Naive thymus-derived CD4-positive, alpha-beta T cell (primary cell): Measurements from ENCODE around the gene NAGK. TPM values are rescaled to one million over a fixed set of nuclear protein-coding genes. Genes with fewer than 3 reads are reported as not detected.
"Not testable (repeated sequence)": the region's sequence is repeated elsewhere in the genome, so short reads cannot be mapped to it uniquely, and the experiment has no call there.

ENCODE experiments used
- ATAC-seq: fragments of 150-1000 bp; cut with Tn5 transposase; 2 replicates; pipeline ENCODE4 v1.10.0; 2021; ENCODE audit warnings: mild to moderate bottlenecking, moderate library complexity
- CTCF ChIA-PET: fragments of 350-600 bp; sonication (Branson Sonifier 250); formaldehyde crosslinking; loops from one replicate; lab custom pipeline; 2021; ENCODE audit warnings: antibody characterized with exemption; lab: Charles Lee
- POLR2A ChIA-PET: fragments of 350-600 bp; sonication (Branson Sonifier 250); formaldehyde crosslinking; loops from one replicate; lab custom pipeline; 2021; ENCODE audit warnings: antibody characterized with exemption, inconsistent platforms; lab: Charles Lee
- DNase-seq, 9 donors: peaks; one replicate each; pipeline versions ENCODE4 v3.0.0 to v3.0.0-alpha.2; 2020 to 2022; ENCODE audit warnings: mixed read lengths in 1 of 9
- H3K27ac ChIP-seq: one replicate; pipeline ENCODE4 v1.7.0; 2013; ENCODE audit warnings: mild to moderate bottlenecking, low read depth, low read length, moderate library complexity
- H3K27me3 ChIP-seq, 2 donors: one replicate each; pipeline ENCODE4 v1.7.0; 2013; ENCODE audit warnings: low read length in 2 of 2, mild to moderate bottlenecking in 2 of 2, moderate library complexity in 2 of 2; ENCODE audit not compliant: control insufficient read depth in 2 of 2, insufficient read depth in 2 of 2
- H3K36me3 ChIP-seq, 3 experiments: 1 replicate in 2 of 3; 2 replicates in 1 of 3; pipeline ENCODE4 v1.7.0; 2013; ENCODE audit warnings: low read length in 3 of 3, mild to moderate bottlenecking in 3 of 3, moderate library complexity in 1 of 3; ENCODE audit not compliant: insufficient read depth in 3 of 3, control insufficient read depth in 2 of 3
- H3K4me1 ChIP-seq, 2 donors: one replicate each; pipeline ENCODE4 v1.7.0; 2013; ENCODE audit warnings: low read length in 2 of 2, mild to moderate bottlenecking in 2 of 2, moderate library complexity in 1 of 2; ENCODE audit not compliant: control insufficient read depth in 2 of 2, insufficient read depth in 2 of 2
- H3K4me3 ChIP-seq: 2 replicates; pipeline ENCODE4 v1.7.0; 2013; ENCODE audit warnings: mild to moderate bottlenecking, low read length
- H3K9me3 ChIP-seq, 3 experiments: 1 replicate in 2 of 3; 2 replicates in 1 of 3; pipeline ENCODE4 v1.7.0; 2013; ENCODE audit warnings: low read length in 3 of 3; ENCODE audit not compliant: control insufficient read depth in 2 of 3
- H3K27ac Mint-ChIP-seq, 9 donors: one replicate each; pipeline ENCODE4 v1.8.0; 2020 to 2022; ENCODE audit warnings: mixed read lengths in 9 of 9, mild to moderate bottlenecking in 8 of 9, moderate library complexity in 5 of 9, inconsistent platforms in 2 of 9
- H3K27me3 Mint-ChIP-seq, 5 donors: one replicate each; pipeline ENCODE4 v1.8.0; 2021 to 2022; ENCODE audit warnings: mixed read lengths in 5 of 5, mild to moderate bottlenecking in 1 of 5
- H3K36me3 Mint-ChIP-seq, 5 donors: one replicate each; pipeline ENCODE4 v1.8.0; 2020 to 2022; ENCODE audit warnings: mixed read lengths in 5 of 5, mild to moderate bottlenecking in 3 of 5, inconsistent platforms in 1 of 5
- H3K4me1 Mint-ChIP-seq, 7 donors: one replicate each; pipeline ENCODE4 v1.8.0; 2020 to 2022; ENCODE audit warnings: mixed read lengths in 7 of 7, mild to moderate bottlenecking in 3 of 7, inconsistent platforms in 1 of 7
- H3K4me3 Mint-ChIP-seq, 10 donors: one replicate each; pipeline ENCODE4 v1.8.0; 2020 to 2022; ENCODE audit warnings: mild to moderate bottlenecking in 10 of 10, mixed read lengths in 10 of 10, moderate library complexity in 6 of 10, inconsistent platforms in 2 of 10
- H3K9me3 Mint-ChIP-seq, 11 donors: one replicate each; pipeline ENCODE4 v1.8.0; 2020 to 2022; ENCODE audit warnings: mixed read lengths in 11 of 11, mild to moderate bottlenecking in 4 of 11, inconsistent platforms in 1 of 11, moderate library complexity in 1 of 11
- intact Hi-C, 2 donors: fragments of 100-400 bp; cut with micrococcal nuclease; formaldehyde crosslinking; loops; one replicate each; pipeline ENCODE4 v1.15.1; 2023
- polyA plus RNA-seq, 2 donors: library from polyadenylated mRNA; unstranded; fragments of 300-500 nt; fragmentation: Illumina TruSeq; gene quantifications; one replicate each; pipeline ENCODE4 v1.2.3, GENCODE V29; 2021
- total RNA-seq, 6 experiments: library from RNA in 5 of 6; stranded (reverse) in 5 of 6; gene quantifications; 1 replicate in 5 of 6; 2 replicates in 1 of 6; pipeline ENCODE4 v1.2.3 and lab custom pipeline; 2021 to 2026

Gene NAGK
- total and polyA plus RNA-seq, 7 experiments from 2014 or later, result 44.8 to 169 (median 120) TPM

DNA sequence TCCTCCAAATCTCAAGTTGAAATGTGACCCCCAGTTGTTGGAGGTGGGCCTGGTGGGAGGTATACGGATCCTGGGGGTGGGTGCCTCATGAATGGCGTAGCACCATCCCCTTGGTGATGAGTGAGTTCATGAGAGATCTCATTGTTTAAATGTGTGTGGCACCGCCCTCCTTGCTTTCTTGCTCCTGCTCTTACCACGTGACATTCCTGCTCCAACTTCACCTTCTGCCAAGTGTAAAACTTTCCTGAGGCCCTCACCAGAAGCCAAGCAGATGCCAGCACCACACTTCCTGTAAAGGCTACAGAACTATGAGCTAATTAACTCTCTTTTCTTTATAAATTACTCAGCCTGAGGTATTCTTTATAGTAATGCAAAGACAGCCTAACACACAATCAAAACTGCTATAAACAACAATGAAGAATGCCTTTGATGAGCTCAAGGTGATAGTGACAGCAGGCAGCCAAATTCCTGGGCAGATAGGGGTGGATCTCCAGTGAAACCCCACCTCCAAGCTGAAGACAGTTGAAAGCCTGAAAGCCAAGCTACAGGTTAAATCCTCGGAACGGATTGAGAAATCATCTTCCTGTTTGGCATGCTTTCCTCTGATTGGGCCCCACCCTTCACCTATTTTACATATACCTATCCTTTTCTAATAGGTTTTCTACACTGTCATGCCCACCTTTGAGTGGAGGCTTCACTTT is 34.7 kb downstream of the NAGK start:
- intact Hi-C loops, result no loop called here
- Mint-ChIP-seq H3K27me3 (peaks cover 0 to 9% (median 0%) of the 10 kb centered on the region in 5 donors), H3K4me3 (no peak overlapping the region), H3K36me3 (peaks cover 0 to 5% (median 0%) of the 10 kb centered on the region in 5 donors), H3K9me3 (peaks cover 0 to 2% (median 0%) of the 10 kb centered on the region in 11 donors), H3K27ac (peak overlapping the region in 1 of 9 donors; percentile 36), H3K4me1 (peaks cover 0 to 7% (median 0%) of the 10 kb centered on the region in 7 donors)
- Histone ChIP-seq H3K27me3 (no peaks in the 10 kb centered on the region), H3K36me3 (no peaks in the 10 kb centered on the region), H3K9me3 (no peaks in the 10 kb centered on the region), H3K4me3 (no peak overlapping the region), H3K4me1 (no peaks in the 10 kb centered on the region), H3K27ac (no peak overlapping the region)
- no peak for DNase-seq
- ChIA-PET CTCF (no interaction called here), POLR2A (no interaction called here)
- no peak for ATAC-seq

DNA sequence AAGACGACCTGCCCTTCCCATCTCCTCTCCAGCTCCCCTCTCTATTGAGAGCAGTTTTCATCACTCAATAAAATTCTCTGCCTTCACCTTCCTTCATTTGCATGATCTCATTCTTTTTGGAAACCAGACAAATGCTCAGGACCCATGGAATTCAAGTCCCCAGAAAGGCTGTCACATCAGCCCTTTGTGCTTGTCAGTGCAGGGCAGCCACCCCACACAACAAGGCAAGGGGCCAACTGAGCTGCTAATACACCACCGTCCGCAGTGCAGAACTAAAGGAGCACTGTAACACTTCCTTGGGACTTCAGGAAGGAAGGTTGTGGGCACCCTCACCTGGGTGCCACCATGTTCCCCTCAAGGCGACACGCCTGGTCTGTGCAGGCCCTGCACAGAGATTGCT is 35.4 kb downstream of the NAGK start:
- Mint-ChIP-seq H3K4me1 (peaks cover 0 to 7% (median 0%) of the 10 kb centered on the region in 7 donors), H3K27me3 (peaks cover 0 to 9% (median 0%) of the 10 kb centered on the region in 5 donors), H3K9me3 (peaks cover 0 to 2% (median 0%) of the 10 kb centered on the region in 11 donors), H3K4me3 (no peak overlapping the region), H3K36me3 (peaks cover 0 to 8% (median under 1%) of the 10 kb centered on the region in 5 donors), H3K27ac (peak overlapping the region in 1 of 9 donors; percentile 36)
- POLR2A ChIA-PET, result no interaction called here
- CTCF ChIA-PET, result no interaction called here
- DNase-seq, result no peak
- no peaks in the 10 kb centered on the region for H3K36me3 ChIP-seq
- H3K27ac ChIP-seq, result no peak overlapping the region
- intact Hi-C loops, result no loop called here
- H3K4me3 ChIP-seq, result no peak overlapping the region
- ATAC-seq, result no peak
- H3K9me3 ChIP-seq, result no peaks in the 10 kb centered on the region
- no peaks in the 10 kb centered on the region for H3K27me3 ChIP-seq
- no peaks in the 10 kb centered on the region for H3K4me1 ChIP-seq

DNA sequence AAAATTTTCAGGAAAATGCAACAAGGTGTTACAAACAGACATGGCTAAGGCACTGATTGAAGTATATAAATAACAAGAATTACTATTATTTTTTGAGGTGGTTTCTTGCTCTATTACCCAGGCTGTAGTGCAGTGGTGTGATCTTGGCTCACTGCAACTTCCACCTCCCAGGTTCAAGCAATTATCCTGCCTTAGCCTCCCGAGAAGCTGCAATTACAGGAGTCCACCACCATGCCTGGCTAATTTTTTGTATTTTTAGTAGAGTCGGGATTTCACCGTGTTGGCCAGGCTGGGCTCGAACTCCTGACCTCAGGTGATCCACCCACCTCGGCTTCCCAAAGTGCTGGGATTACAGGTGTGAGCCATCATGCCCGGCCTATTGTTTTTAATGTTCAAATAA is 38.0 kb downstream of the NAGK start:
- H3K9me3 Mint-ChIP-seq, H3K4me3 Mint-ChIP-seq: not testable (repeated sequence)

DNA sequence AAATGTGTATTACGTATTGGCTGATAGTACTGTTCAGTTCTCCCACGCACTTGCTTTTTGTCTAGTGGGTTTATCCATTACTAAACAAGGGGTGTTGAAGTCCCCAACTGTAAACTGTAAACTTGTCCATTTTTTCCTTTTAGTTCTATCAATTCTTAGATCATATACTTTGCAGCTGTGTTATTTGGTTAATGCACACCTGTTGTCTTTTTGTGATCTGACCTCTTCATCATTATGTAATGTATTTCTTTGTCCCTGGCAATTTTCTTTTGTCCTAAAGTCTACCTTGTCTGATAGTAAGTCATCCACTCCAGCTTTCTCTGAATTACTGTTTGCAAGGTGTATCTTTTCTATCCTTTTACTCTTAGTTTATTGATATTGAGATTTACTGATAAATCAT is 39.6 kb downstream of the NAGK start:
- Histone ChIP-seq H3K4me1 (no peaks in the 10 kb centered on the region), H3K27ac (no peak overlapping the region), H3K4me3 (no peak overlapping the region), H3K9me3 (no peaks in the 10 kb centered on the region), H3K36me3 (peaks cover 0 to 3% (median 0%) of the 10 kb centered on the region in 3 experiments), H3K27me3 (no peaks in the 10 kb centered on the region)
- Mint-ChIP-seq H3K4me3 (no peak overlapping the region), H3K9me3 (peaks cover 0 to 2% (median 0%) of the 10 kb centered on the region in 11 donors), H3K27ac (peak overlapping the region in 6 of 9 donors; percentile 0 to 59 (median 20)), H3K4me1 (peaks cover 0 to 2% (median 0%) of the 10 kb centered on the region in 7 donors), H3K27me3 (no peaks in the 10 kb centered on the region), H3K36me3 (peaks cover 8 to 26% (median 9%) of the 10 kb centered on the region in 5 donors)
- intact Hi-C loops, result no loop called here
- CTCF ChIA-PET, result no interaction called here
- no peak for DNase-seq
- ATAC-seq, result no peak
- POLR2A ChIA-PET, result no interaction called here

More for the DNA sequence above, 38.0 kb downstream of the NAGK start:
- H3K36me3 Mint-ChIP-seq, result peaks cover 5 to 16% (median 8%) of the 10 kb centered on the region in 5 donors
- H3K27ac ChIP-seq, POLR2A ChIA-PET, CTCF ChIA-PET, H3K9me3 ChIP-seq, H3K36me3 ChIP-seq, H3K27ac Mint-ChIP-seq, intact Hi-C loops, H3K27me3 Mint-ChIP-seq, ATAC-seq, H3K4me1 Mint-ChIP-seq, H3K4me3 ChIP-seq, H3K4me1 ChIP-seq, DNase-seq, H3K27me3 ChIP-seq: not testable (repeated sequence)

DNA sequence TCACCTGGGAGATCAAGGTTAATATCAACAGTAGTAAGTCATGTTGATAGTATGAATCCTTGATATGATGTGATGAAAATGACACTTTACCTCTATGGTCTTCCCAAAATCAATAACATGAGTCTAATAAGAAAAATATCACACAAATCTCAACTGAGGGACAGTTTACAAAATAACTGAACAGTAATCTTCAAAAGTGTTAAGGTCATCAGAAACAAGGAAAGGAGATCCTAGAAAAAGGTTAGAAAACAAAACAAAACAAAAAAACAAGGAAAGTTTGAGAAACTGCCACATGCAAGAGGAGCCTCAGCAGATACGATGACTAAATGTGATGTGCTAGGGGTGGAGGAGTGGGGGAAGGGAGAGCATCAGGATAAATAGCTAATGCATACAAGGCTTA is 45.4 kb downstream of the NAGK start:
- H3K4me1 Mint-ChIP-seq, result peaks cover 0 to 2% (median 0%) of the 10 kb centered on the region in 7 donors

DNA sequence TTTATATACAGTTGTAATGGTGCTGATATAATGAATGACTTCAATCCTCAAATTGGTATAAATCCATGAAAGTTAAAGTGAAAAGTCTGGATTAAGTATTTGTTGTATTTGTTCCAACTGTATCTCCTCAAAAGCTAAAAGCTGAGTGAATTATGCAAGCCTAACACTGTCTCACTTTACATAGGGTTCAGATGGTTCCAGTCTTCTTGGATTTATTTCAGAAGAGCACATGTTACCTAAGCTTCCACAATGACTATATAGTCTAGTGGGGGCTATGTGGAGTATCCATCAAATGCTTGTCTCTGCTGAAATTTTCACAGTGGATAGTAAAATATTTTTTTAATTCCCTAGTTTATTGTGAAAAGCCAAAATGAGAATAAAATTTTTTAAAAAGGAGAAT is 48.6 kb downstream of the NAGK start:
- H3K27ac ChIP-seq, result no peak overlapping the region
- Mint-ChIP-seq H3K27me3 (no peaks in the 10 kb centered on the region), H3K9me3 (no peaks in the 10 kb centered on the region), H3K27ac (no peak overlapping the region), H3K4me3 (no peak overlapping the region), H3K4me1 (peaks cover 0 to 5% (median 0%) of the 10 kb centered on the region in 7 donors), H3K36me3 (peaks cover 9 to 45% (median 22%) of the 10 kb centered on the region in 5 donors)
- H3K36me3 ChIP-seq, result peaks cover 0 to 21% (median 0%) of the 10 kb centered on the region in 3 experiments
- intact Hi-C loops, result no loop called here
- no peaks in the 10 kb centered on the region for H3K4me1 ChIP-seq
- no peak overlapping the region for H3K4me3 ChIP-seq
- POLR2A ChIA-PET, result interaction anchor here (0.7 kb wide), 1 partner anchor 13 kb away, joined by 4 read pairs; the partner anchor contains the start of gene MCEE
- ATAC-seq (no peak), DNase-seq (no peak)
- H3K27me3 ChIP-seq, result no peaks in the 10 kb centered on the region
- no peaks in the 10 kb centered on the region for H3K9me3 ChIP-seq
- CTCF ChIA-PET, result interaction anchor here (1.1 kb wide), 1 partner anchor 17 kb away, joined by 3 read pairs; no protein-coding TSS in a partner anchor

More for the DNA sequence above, 45.4 kb downstream of the NAGK start:
- ChIA-PET CTCF (no interaction called here), POLR2A (no interaction called here)
- H3K27ac Mint-ChIP-seq, result no peak overlapping the region
- ATAC-seq (no peak), DNase-seq (no peak)
- peaks cover 14 to 47% (median 18%) of the 10 kb centered on the region in 5 donors for H3K36me3 Mint-ChIP-seq
- peaks cover 0 to 13% (median 3%) of the 10 kb centered on the region in 3 experiments for H3K36me3 ChIP-seq
- H3K4me3 ChIP-seq, result no peak overlapping the region
- H3K27ac ChIP-seq, result no peak overlapping the region
- H3K4me3 Mint-ChIP-seq, result no peak overlapping the region
- H3K4me1 ChIP-seq, result no peaks in the 10 kb centered on the region
- no peaks in the 10 kb centered on the region for H3K9me3 Mint-ChIP-seq
- H3K27me3 Mint-ChIP-seq, result no peaks in the 10 kb centered on the region
- H3K27me3 ChIP-seq, result no peaks in the 10 kb centered on the region
- H3K9me3 ChIP-seq, result no peaks in the 10 kb centered on the region
- intact Hi-C loops, result no loop called here
